HG02943 (cell line): ENCODE results near the gene ARHGAP22.

Experiments
- ATAC-seq: cut with Tn5 transposase; IDR thresholded peaks from one replicate; pipeline ENCODE4 v1.9.1; 2021; ENCODE audit warnings: mild to moderate bottlenecking, low read depth, moderate library complexity; ENCODE audit not compliant: unreplicated experiment

The ARHGAP22 gene

DNA sequence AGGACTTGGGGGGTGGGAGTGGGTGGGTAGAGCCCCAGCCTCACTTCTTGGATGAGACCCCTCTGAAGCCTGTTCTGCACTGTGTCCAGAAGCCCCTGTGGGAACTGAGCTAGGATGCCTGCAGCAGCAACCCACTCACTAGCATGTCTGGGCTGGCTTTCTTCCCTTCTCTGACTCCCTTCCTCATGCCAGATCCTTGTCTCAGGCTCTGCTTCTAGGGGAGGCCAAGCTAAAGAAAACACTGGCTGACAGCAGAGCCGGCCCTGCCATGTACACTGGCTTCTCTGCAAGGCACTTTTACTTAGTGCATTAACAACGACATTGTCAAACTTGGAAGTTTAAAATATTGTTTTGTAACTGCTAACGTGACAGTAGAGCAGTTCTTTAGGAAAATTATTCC lies 50.2 kb downstream of the ARHGAP22 start:
- ATAC-seq, result no peak

- ATAC-seq, result no peak
Observed at GRCh38 chr10:48554246-48554645, 50.6 kb downstream of the ARHGAP22 start.

GRCh38 chr10:48552946-48553564 lies 51.8 kb downstream of the ARHGAP22 start:
- ATAC-seq, result no peak

GRCh38 chr10:48551861-48552591 lies 52.8 kb downstream of the ARHGAP22 start:
- ATAC-seq, result no peak

DNA sequence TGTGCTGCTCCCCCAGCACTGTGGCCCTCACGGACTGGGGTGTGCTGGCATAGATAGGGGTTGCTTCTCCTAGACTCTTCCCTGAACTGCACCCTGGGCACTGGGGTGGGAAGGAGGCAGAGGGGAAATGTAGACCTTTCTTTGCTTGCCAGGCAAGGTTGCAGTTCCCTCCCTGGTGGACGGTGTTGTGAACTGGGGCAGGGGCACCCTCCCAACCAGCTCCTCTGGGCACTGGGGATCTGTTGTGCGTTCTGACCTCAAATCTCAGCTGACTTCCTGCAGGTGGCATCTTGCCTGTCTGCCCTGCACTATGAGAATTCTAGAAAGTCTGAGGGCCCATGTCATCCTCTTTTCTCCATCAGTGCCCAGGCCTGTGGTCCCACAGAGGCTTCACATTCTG lies 53.9 kb downstream of the ARHGAP22 start:
- no peak for ATAC-seq

DNA sequence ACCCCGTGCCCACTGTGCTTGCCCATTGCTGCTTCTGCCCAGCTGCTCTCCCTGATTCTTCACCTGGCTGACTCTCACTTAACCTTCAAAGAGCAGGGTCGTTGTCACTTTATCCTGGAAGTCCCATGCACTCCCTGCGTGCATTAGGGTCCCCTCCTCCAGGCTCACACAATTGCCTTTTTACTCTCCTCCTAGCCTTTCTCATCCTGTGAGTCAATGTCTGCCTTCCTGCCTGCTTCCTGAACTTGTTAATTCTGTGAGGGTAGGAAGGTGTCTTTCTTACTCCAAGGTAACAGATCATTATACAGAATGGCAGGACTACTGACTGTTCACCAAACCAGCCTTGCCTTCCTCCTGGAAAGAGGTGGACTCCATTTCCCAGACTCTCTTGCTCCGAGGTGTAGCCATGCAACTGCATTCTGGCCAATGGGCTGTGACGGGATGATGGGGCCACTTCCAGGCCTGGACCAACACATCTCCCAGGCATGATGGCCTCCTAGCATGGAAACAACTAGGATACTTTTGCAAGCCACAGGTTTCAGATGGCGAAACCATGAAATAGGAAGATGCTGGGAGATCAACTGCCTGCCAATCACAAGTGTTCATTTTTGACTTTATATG lies 54.7 kb downstream of the ARHGAP22 start:
- no peak for ATAC-seq

GRCh38 chr10:48549236-48549635 lies 55.6 kb downstream of the ARHGAP22 start:
- no peak for ATAC-seq

DNA sequence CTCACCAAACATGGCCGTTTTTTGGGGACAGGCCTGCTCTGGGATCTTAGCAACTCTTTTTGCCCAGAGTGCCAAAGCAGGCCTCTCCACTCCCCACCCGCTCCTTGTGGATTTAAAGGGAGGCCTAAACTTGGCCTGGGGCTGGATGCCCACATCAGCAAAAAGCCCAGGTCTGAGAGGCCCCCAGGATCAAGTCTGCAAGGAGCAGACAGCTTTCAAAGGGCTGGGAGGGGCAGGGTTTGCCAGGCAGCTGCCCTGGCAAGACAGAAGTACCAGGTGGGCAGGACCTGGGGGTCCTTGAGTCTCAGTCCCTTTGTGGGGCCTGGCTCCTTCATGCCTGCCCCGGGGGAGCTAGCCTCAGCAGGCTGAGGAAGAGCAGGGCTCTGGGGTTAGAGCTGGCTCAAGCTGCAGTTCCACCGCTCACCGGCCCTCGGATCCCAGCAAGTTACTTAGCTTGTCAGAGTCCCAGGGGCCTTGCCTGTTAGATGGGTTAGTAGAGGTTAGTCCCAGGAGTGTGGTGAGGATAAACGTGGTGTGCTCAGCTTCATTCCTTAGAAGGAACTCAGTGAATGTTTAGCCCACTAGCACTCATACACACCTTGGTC lies 56.2 kb downstream of the ARHGAP22 start:
- no peak for ATAC-seq

GRCh38 chr10:48547981-48548380 lies 56.9 kb downstream of the ARHGAP22 start:
- ATAC-seq, result no peak

GRCh38 chr10:48547061-48547895 lies 57.6 kb downstream of the ARHGAP22 start:
- ATAC-seq, result no peak

DNA sequence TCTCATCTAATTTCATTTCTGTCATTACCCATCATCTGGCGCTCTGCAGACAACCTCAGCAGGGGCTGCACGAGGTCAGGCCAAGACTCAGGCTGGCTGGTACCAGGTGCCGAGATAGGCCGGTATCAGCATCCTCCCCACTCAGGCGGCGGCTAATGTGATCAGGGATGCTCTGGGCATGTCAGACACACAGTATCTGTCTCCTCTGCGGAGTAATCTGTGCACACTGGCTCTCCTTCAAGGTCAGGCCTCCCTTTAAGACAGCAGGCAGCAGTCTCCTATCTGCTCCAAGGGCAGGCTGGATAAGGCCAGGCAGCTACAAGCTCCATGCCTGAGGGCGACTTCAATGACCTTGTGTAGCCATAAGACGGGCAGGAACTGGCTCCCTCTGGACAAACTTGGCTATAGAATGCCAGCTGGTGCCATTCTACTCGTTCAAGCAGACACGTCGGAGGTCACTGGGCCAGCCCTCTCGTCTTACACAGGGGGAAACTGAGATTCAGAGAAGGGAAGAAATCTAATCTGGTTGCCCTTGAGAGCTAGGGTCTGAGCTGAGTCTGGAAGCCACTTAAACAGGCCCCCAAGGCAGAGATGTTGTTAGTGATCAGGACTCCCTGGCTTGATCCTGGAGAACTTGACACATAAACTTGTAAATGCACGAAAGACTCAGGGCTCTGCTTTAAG lies 59.3 kb downstream of the ARHGAP22 start:
- ATAC-seq, result no peak

DNA sequence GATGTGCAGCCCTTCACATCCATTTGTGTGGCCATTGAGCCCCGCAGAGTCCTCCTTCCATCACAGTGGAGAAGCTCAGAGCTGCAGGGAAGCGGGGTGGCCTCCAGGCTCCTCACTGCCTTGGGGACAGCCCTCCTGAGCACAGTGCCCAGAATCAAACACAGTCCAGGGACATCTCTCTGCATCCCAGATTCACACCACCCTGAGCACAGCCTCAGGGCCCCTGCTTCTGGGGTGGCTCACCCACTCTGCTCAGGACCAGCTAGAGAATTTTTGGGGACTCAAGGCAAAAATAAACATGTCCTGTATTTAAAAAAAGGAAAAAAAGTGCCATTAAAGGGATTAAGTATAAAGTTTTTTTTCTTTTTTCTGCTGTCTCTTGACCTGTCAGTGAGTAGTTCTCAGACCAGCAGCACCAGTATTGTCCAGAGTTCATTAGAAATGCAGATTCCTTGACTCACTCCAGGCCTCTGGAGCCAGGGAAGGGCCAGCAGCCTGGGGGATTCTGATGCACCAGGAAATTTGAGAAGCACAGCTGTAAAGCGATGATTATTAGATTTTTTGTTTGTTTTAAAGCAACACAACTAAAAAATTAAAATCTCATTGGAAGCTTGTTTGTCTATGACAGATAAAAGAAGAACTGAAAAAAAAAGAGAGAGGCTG lies 61.6 kb downstream of the ARHGAP22 start:
- ATAC-seq, result no peak

GRCh38 chr10:48542471-48543181 lies 62.2 kb downstream of the ARHGAP22 start:
- no peak for ATAC-seq

DNA sequence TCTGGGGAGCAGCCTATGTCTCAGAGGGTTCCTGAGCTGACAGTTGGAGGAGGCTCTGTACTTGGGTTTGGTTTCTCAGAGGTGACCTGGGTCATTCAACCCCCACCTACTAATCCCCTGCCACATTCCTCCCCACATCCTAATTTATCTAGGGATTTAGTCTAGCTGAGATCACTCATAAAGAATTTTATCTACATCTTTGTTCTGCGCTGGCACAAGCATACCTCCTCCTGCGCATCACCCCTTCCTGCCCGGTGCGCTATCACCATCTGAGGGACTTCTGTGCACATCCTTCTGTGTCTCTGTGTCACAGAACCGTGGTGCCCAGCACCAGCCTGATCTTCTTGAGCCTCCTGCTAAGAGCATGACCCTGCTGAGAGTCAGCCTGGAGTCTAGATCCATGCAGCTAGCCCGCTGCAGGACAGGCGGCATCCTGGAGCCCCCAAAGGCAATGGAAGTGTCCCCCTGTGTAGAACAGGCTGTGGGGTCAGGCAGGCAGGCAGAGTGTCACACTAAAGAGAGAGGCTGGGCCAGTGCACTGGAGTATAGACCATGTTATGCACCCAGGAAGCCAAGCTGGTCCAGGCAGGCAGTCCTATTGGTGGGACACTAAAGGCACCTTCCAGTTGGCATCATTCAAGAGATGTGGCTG lies 63.6 kb downstream of the ARHGAP22 start:
- no peak for ATAC-seq

- ATAC-seq, result no peak
Observed at GRCh38 chr10:48538611-48539010, 66.3 kb downstream of the ARHGAP22 start.

DNA sequence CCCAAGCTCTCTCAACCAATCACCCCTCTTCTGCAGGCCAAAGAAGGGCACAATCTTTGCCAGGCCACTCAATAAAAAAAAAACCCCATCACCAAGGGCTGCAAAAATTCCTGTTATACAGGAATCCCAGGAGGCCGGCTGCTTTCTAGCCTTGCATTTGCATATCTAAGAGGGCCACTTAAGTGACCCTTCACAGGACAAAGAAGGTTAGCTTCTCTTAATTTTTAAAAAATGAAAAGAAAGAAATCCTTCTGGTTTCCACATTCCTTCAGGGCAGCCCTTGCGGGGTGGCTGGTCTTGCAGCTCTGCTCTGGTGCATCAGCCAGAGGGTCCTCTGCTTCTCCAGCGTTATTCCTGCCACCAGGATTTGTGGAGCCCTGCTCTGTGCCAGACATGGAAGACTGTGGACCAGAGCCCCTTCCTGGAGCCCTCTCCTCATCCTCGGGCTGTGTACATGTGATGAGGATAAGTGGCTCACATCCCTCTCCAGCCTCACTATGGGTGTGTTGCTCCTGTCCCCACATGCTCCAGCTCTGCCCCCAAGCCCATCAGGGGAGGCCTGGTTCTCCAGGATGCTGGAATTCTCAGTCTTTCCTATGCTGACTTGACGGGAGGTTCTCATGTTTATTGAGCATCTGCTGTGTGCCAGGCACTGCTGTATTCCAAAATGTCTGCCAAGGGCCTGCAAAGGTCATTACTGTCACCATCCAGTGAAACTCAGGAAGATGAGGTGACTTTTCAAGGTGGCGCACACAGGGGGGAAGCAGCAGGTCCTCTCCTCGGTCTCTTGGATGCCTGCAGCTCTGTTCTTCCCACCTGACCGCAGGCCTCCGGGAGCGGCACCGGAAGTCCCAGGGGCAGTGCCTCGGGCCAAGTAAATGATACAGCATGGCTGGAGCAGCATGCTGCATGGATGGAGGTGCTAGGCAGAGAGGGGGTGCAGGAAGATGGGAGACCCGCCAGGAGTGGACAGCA lies 67.7 kb downstream of the ARHGAP22 start:
- ATAC-seq, result no peak

DNA sequence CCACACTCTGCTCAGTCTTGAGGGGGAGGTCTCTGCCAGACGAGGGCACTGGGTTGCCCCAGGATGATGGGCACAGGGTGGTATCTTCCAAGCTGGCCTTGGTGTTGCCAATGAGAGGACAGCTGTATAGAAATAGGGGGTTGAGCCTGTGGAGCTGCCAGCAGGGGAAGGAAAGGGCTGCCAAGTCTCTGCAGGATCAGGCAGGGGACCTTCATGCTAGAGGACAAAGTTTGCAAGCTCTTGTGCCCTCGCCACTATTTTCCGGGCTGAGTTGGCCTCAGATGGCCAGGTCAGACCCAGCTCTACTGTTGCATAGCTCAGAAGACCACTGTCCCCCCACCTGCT lies 68.7 kb downstream of the ARHGAP22 start:
- no peak for ATAC-seq
